Embryonic facial prominence (tissue), 1 donor: Measurements from ENCODE around the gene SNTG2.

ENCODE experiments used
- DNase-seq: peaks from one replicate; pipeline ENCODE4 v3.0.0-alpha.2; 2016; ENCODE audit errors: extremely low spot score

SNTG2 gene

GRCh38 chr2:1049691-1050090, 99.0 kb downstream of the SNTG2 start:
- DNase-seq = no peak

- no peak for DNase-seq
These were observed 100.4 kb downstream of the SNTG2 start for GRCh38 chr2:1051075-1051474.

- no peak for DNase-seq
These were observed 102.1 kb downstream of the SNTG2 start for GRCh38 chr2:1052771-1053191.

- no peak for DNase-seq
These were observed 103.1 kb downstream of the SNTG2 start for GRCh38 chr2:1053786-1054185.

GRCh38 chr2:1054399-1054798, 103.8 kb downstream of the SNTG2 start:
- DNase-seq = no peak

GRCh38 chr2:1055014-1055595, 104.5 kb downstream of the SNTG2 start:
- DNase-seq = no peak

- DNase-seq = no peak
These were observed 109.7 kb downstream of the SNTG2 start for GRCh38 chr2:1060372-1060771.

- no peak for DNase-seq
These were observed 110.3 kb downstream of the SNTG2 start for GRCh38 chr2:1060987-1061386.

- no peak for DNase-seq
These were observed 117.6 kb downstream of the SNTG2 start for GRCh38 chr2:1068241-1068640.

GRCh38 chr2:1068822-1069221, 118.2 kb downstream of the SNTG2 start:
- no peak for DNase-seq

- no peak for DNase-seq
These were observed 119.2 kb downstream of the SNTG2 start for GRCh38 chr2:1069847-1070246.

GRCh38 chr2:1070601-1071000, 120.0 kb downstream of the SNTG2 start:
- no peak for DNase-seq

- DNase-seq = no peak
These were observed 121.0 kb downstream of the SNTG2 start for GRCh38 chr2:1071650-1072049.

GRCh38 chr2:1072250-1072649, 121.6 kb downstream of the SNTG2 start:
- no peak for DNase-seq

GRCh38 chr2:1077911-1078310, 127.3 kb downstream of the SNTG2 start:
- no peak for DNase-seq

- DNase-seq = no peak
These were observed 127.7 kb downstream of the SNTG2 start for GRCh38 chr2:1078326-1078725.

- DNase-seq = no peak
These were observed 129.5 kb downstream of the SNTG2 start for GRCh38 chr2:1079873-1080799.

- peak; percentile 10 for DNase-seq
These were observed 131.0 kb downstream of the SNTG2 start for GRCh38 chr2:1081451-1082225.

GRCh38 chr2:1082456-1083205, 132.0 kb downstream of the SNTG2 start:
- no peak for DNase-seq

- no peak for DNase-seq
These were observed 137.7 kb downstream of the SNTG2 start for GRCh38 chr2:1088192-1088860.

- no peak for DNase-seq
These were observed 138.3 kb downstream of the SNTG2 start for GRCh38 chr2:1088940-1089339.
